Measurements from ENCODE around the gene ITGA8.

GRCh38 chr10:15748126-15748525, 28.4 kb upstream of the ITGA8 start:
- TF ChIP-seq CTCF (IDR thresholded peaks at IDR 0.05) (no peak), POLR2A (IDR thresholded peaks at IDR 0.05) (no peak), EP300 (IDR thresholded peaks at IDR 0.05) (no peak)
